HG03064 (cell line): ENCODE data around the gene ZNF391.
"Not testable (repeated sequence)": the region's sequence is repeated elsewhere in the genome, so short reads cannot be mapped to it uniquely, and the experiment has no call there.

Experiments used
- ATAC-seq: cut with Tn5 transposase; IDR thresholded peaks from one replicate; pipeline ENCODE4 v1.9.1; 2021; ENCODE audit warnings: low read depth; ENCODE audit not compliant: unreplicated experiment

ZNF391 gene

GRCh38 chr6:27388293-27389197 lies at the start of gene ZNF391:
Gene ZNF391, plus strand, starts transcription at chr6:27388759. Its CDS starts 11,612 bp downstream, at chr6:27400371.
- peak; percentile 81 for ATAC-seq

GRCh38 chr6:27352850-27353249 lies 35.7 kb upstream of the ZNF391 start:
- ATAC-seq, result no peak

GRCh38 chr6:27358786-27359185 lies 29.8 kb upstream of the ZNF391 start:
- ATAC-seq, result no peak

GRCh38 chr6:27359231-27359630 lies 29.3 kb upstream of the ZNF391 start:
- no peak for ATAC-seq

GRCh38 chr6:27368202-27368601 lies 20.4 kb upstream of the ZNF391 start:
- ATAC-seq, result no peak

- no peak for ATAC-seq
Observed at GRCh38 chr6:27370391-27370790, 18.2 kb upstream of the ZNF391 start.

- no peak for ATAC-seq
Observed at GRCh38 chr6:27374824-27375612, 13.5 kb upstream of the ZNF391 start.

- no peak for ATAC-seq
Observed at GRCh38 chr6:27375613-27376079, 12.9 kb upstream of the ZNF391 start.

GRCh38 chr6:27378406-27378805 lies 10.2 kb upstream of the ZNF391 start:
- not testable (repeated sequence) for ATAC-seq

GRCh38 chr6:27381001-27381400 lies 7.6 kb upstream of the ZNF391 start:
- ATAC-seq, result not testable (repeated sequence)

- ATAC-seq, result no peak
Observed at GRCh38 chr6:27383011-27383410, 5.5 kb upstream of the ZNF391 start.

- ATAC-seq, result no peak
Observed at GRCh38 chr6:27383481-27383880, 5.1 kb upstream of the ZNF391 start.

- no peak for ATAC-seq
Observed at GRCh38 chr6:27392623-27393022, 4.1 kb downstream of the ZNF391 start.

- no peak for ATAC-seq
Observed at GRCh38 chr6:27394073-27394472, 5.5 kb downstream of the ZNF391 start.

- no peak for ATAC-seq
Observed at GRCh38 chr6:27400877-27401642, 12.5 kb downstream of the ZNF391 start.

- ATAC-seq, result no peak
Observed at GRCh38 chr6:27406085-27406484, 17.5 kb downstream of the ZNF391 start.

- no peak for ATAC-seq
Observed at GRCh38 chr6:27407153-27407814, 18.7 kb downstream of the ZNF391 start.

GRCh38 chr6:27414300-27414699 lies 25.7 kb downstream of the ZNF391 start:
- ATAC-seq, result no peak

GRCh38 chr6:27414996-27415395 lies 26.4 kb downstream of the ZNF391 start:
- no peak for ATAC-seq

GRCh38 chr6:27415898-27416297 lies 27.3 kb downstream of the ZNF391 start:
- ATAC-seq, result no peak
